ENCODE results near the gene UNC45B.
"Not testable (repeated sequence)": the region's sequence is repeated elsewhere in the genome, so short reads cannot be mapped to it uniquely, and the experiment has no call there.

UNC45B gene

GRCh38 chr17:35147375-35147905, at the start of gene UNC45B:
UNC45B (plus strand) TSS chr17:35147817; CDS start chr17:35148264, 447 bp downstream.
- in situ Hi-C loops (cut with HindIII; ENCODE audit: low sequenced_read_pairs), result loop anchor here (25.0 kb wide), 2 partner anchors 310 to 710 kb away; no protein-coding TSS in a partner anchor

- in situ Hi-C loops (cut with HindIII; ENCODE audit: low sequenced_read_pairs), result loop anchor here (5.0 kb wide), 1 partner anchor 83 kb away; no protein-coding TSS in a partner anchor
Observed at GRCh38 chr17:35099908-35100307, 47.7 kb upstream of the UNC45B start.

- in situ Hi-C loops (cut with HindIII; ENCODE audit: low sequenced_read_pairs), result loop anchor here (5.0 kb wide), 1 partner anchor 84 kb away; no protein-coding TSS in a partner anchor
Observed at GRCh38 chr17:35101036-35101435, 46.6 kb upstream of the UNC45B start.

GRCh38 chr17:35101725-35102124, 45.9 kb upstream of the UNC45B start:
- in situ Hi-C loops (cut with HindIII; ENCODE audit: low sequenced_read_pairs), result loop anchor here (5.0 kb wide), 1 partner anchor 84 kb away; no protein-coding TSS in a partner anchor

GRCh38 chr17:35103271-35103670, 44.3 kb upstream of the UNC45B start:
- in situ Hi-C loops (cut with HindIII; ENCODE audit: low sequenced_read_pairs), result loop anchor here (5.0 kb wide), 1 partner anchor 86 kb away; no protein-coding TSS in a partner anchor

- in situ Hi-C loops (cut with HindIII; ENCODE audit: low sequenced_read_pairs), result loop anchor here (5.0 kb wide), 1 partner anchor 88 kb away; no protein-coding TSS in a partner anchor
Observed at GRCh38 chr17:35104844-35105450, 42.7 kb upstream of the UNC45B start.

GRCh38 chr17:35110791-35111190, 36.8 kb upstream of the UNC45B start:
- in situ Hi-C loops (cut with HindIII; ENCODE audit: low sequenced_read_pairs), result not testable (repeated sequence)

GRCh38 chr17:35116845-35117244, 30.8 kb upstream of the UNC45B start:
- in situ Hi-C loops (cut with HindIII; ENCODE audit: low sequenced_read_pairs), result no loop called here

GRCh38 chr17:35117984-35118383, 29.6 kb upstream of the UNC45B start:
- in situ Hi-C loops (cut with HindIII; ENCODE audit: low sequenced_read_pairs), result no loop called here

GRCh38 chr17:35119370-35120165, 28.0 kb upstream of the UNC45B start, which contains the start of gene RAD51D:
RAD51D (minus strand) TSS chr17:35119860; CDS start chr17:35119613, 247 bp downstream.
- in situ Hi-C loops (cut with HindIII; ENCODE audit: low sequenced_read_pairs), result loop anchor here (10.0 kb wide), 1 partner anchor 575 kb away; no protein-coding TSS in a partner anchor

GRCh38 chr17:35121315-35121714, 26.3 kb upstream of the UNC45B start, which contains the start of gene FNDC8:
FNDC8 (plus strand) TSS chr17:35121615; CDS start chr17:35121694, 79 bp downstream.
- in situ Hi-C loops (cut with HindIII; ENCODE audit: low sequenced_read_pairs), result loop anchor here (10.0 kb wide), 1 partner anchor 577 kb away; no protein-coding TSS in a partner anchor

- in situ Hi-C loops (cut with HindIII; ENCODE audit: low sequenced_read_pairs), result loop anchor here (5.0 to 25.0 kb wide), 4 partner anchors 91 to 691 kb away; no protein-coding TSS in a partner anchor
Observed at GRCh38 chr17:35127751-35128514, 19.7 kb upstream of the UNC45B start.

GRCh38 chr17:35129154-35129972, 18.3 kb upstream of the UNC45B start:
- in situ Hi-C loops (cut with HindIII; ENCODE audit: low sequenced_read_pairs), result loop anchor here (5.0 to 25.0 kb wide), 4 partner anchors 92 to 692 kb away; no protein-coding TSS in a partner anchor

- in situ Hi-C loops (cut with HindIII; ENCODE audit: low sequenced_read_pairs), result loop anchor here (5.0 to 25.0 kb wide), 4 partner anchors 93 to 693 kb away; no protein-coding TSS in a partner anchor
Observed at GRCh38 chr17:35129973-35130351, 17.7 kb upstream of the UNC45B start.

- in situ Hi-C loops (cut with HindIII; ENCODE audit: low sequenced_read_pairs), result loop anchor here (25.0 kb wide), 2 partner anchors 293 to 693 kb away; no protein-coding TSS in a partner anchor
Observed at GRCh38 chr17:35130392-35130791, 17.2 kb upstream of the UNC45B start.

GRCh38 chr17:35132099-35132498, 15.5 kb upstream of the UNC45B start:
- in situ Hi-C loops (cut with HindIII; ENCODE audit: low sequenced_read_pairs), result loop anchor here (25.0 kb wide), 2 partner anchors 295 to 695 kb away; no protein-coding TSS in a partner anchor

- in situ Hi-C loops (cut with HindIII; ENCODE audit: low sequenced_read_pairs), result loop anchor here (25.0 kb wide), 2 partner anchors 296 to 696 kb away; no protein-coding TSS in a partner anchor
Observed at GRCh38 chr17:35132816-35133550, 14.6 kb upstream of the UNC45B start.

GRCh38 chr17:35135322-35135721, 12.3 kb upstream of the UNC45B start:
- in situ Hi-C loops (cut with HindIII; ENCODE audit: low sequenced_read_pairs), result loop anchor here (25.0 kb wide), 2 partner anchors 298 to 698 kb away; no protein-coding TSS in a partner anchor

All from endothelial cell of hepatic sinusoid (primary cell).